Neuronal stem cell (in vitro differentiated cells): ENCODE results near the gene SIGLEC11.

ENCODE experiments used
- DNase-seq: peaks from one replicate; pipeline ENCODE4 v3.0.0-alpha.2; 2013; ENCODE audit warnings: low spot score
- H2AFZ ChIP-seq: one replicate; pipeline ENCODE4 v1.6.1; 2013; ENCODE audit warnings: mild to moderate bottlenecking, low read length, inconsistent platforms
- H2AK5ac ChIP-seq: 2 replicates; pipeline ENCODE4 v1.6.1; 2013; ENCODE audit warnings: low read depth, mild to moderate bottlenecking, inconsistent platforms, low read length, moderate library complexity, mixed read lengths
- H2BK120ac ChIP-seq: 2 replicates; pipeline ENCODE4 v1.6.1; 2013; ENCODE audit warnings: low read depth, mild to moderate bottlenecking, inconsistent platforms, low read length, moderate library complexity, mixed read lengths
- H2BK12ac ChIP-seq: one replicate; pipeline ENCODE4 v1.6.1; 2013; ENCODE audit warnings: low read length, inconsistent platforms
- H2BK15ac ChIP-seq: 2 replicates; pipeline ENCODE4 v1.6.1; 2013; ENCODE audit warnings: mild to moderate bottlenecking, low read length, inconsistent platforms, mixed read lengths
- H2BK5ac ChIP-seq: one replicate; pipeline ENCODE4 v1.6.1; 2013; ENCODE audit warnings: inconsistent platforms, mild to moderate bottlenecking, low read length, moderate library complexity
- H3K14ac ChIP-seq: one replicate; pipeline ENCODE4 v1.6.1; 2013; ENCODE audit warnings: low read length, inconsistent platforms
- H3K18ac ChIP-seq: 2 replicates; pipeline ENCODE4 v1.6.1; 2013; ENCODE audit warnings: low read length, inconsistent platforms
- H3K23ac ChIP-seq: 2 replicates; pipeline ENCODE4 v1.6.1; 2013; ENCODE audit warnings: low read depth, mild to moderate bottlenecking, mixed read lengths, low read length, inconsistent platforms; ENCODE audit not compliant: poor library complexity
- H3K27ac ChIP-seq: replicated peaks from 3 replicates; pipeline ENCODE4 v1.5.1; 2013; ENCODE audit warnings: low read length, inconsistent platforms
- H3K27me3 ChIP-seq, 3 experiments: 2 replicates each; pipeline ENCODE4 v1.6.1; 2013; ENCODE audit warnings: low read length in 3 of 3, mild to moderate bottlenecking in 2 of 3, inconsistent platforms in 1 of 3, low read depth in 1 of 3, mixed read lengths in 1 of 3, moderate library complexity in 1 of 3; ENCODE audit not compliant: control insufficient read depth in 3 of 3, insufficient read depth in 3 of 3
- H3K36me3 ChIP-seq, 2 donors: replicated peaks in 1 of 2; 2 replicates each; pipeline ENCODE4 v1.6.1; 2013; ENCODE audit warnings: low read length in 2 of 2; ENCODE audit not compliant: control insufficient read depth in 2 of 2, insufficient read depth in 2 of 2
- H3K4ac ChIP-seq: 2 replicates; pipeline ENCODE4 v1.6.1; 2013; ENCODE audit warnings: inconsistent platforms, mild to moderate bottlenecking, low read length, moderate library complexity
- H3K4me1 ChIP-seq, 2 donors: 1 replicate in 1 of 2; 2 replicates in 1 of 2; pipeline ENCODE4 v1.6.1; 2013; ENCODE audit warnings: low read length in 2 of 2, low read depth in 1 of 2; ENCODE audit not compliant: control insufficient read depth in 2 of 2, insufficient read depth in 1 of 2
- H3K4me2 ChIP-seq: one replicate; pipeline ENCODE4 v1.6.1; 2013; ENCODE audit warnings: mild to moderate bottlenecking, low read length, inconsistent platforms; ENCODE audit not compliant: insufficient read depth, poor library complexity, severe bottlenecking
- H3K4me3 ChIP-seq, 2 donors: 2 replicates each; pipeline ENCODE4 v1.5.1; 2013; ENCODE audit warnings: low read length in 2 of 2, mild to moderate bottlenecking in 2 of 2, inconsistent platforms in 1 of 2, moderate library complexity in 1 of 2
- H3K79me1 ChIP-seq: one replicate; pipeline ENCODE4 v1.6.1; 2013; ENCODE audit warnings: low read depth, mild to moderate bottlenecking, inconsistent platforms, low read length, moderate library complexity
- H3K9ac ChIP-seq: one replicate; pipeline ENCODE4 v1.6.1; 2013; ENCODE audit warnings: mild to moderate bottlenecking, low read depth, low read length, inconsistent platforms; ENCODE audit not compliant: poor library complexity
- H3K9me3 ChIP-seq, 2 donors: replicated peaks in 1 of 2; 2 replicates each; pipeline versions ENCODE3 to v1.6.1; 2013; ENCODE audit warnings: low read length in 2 of 2, mild to moderate bottlenecking in 2 of 2, inconsistent platforms in 1 of 2, low read depth in 1 of 2, mixed read lengths in 1 of 2, moderate library complexity in 1 of 2; ENCODE audit not compliant: control insufficient read depth in 2 of 2, insufficient read depth in 1 of 2
- H4K8ac ChIP-seq: one replicate; pipeline ENCODE4 v1.6.1; 2013; ENCODE audit warnings: low read depth, mild to moderate bottlenecking, inconsistent platforms, low read length, moderate library complexity
- H4K91ac ChIP-seq: one replicate; pipeline ENCODE4 v1.6.1; 2013; ENCODE audit warnings: low read length, low read depth, mild to moderate bottlenecking, inconsistent platforms; ENCODE audit not compliant: poor library complexity
- WGBS, 2 donors: extraction: QIAGEN DNeasy Blood & Tissue Kit; methylation state at CpG; one replicate each; pipeline ENCODE4 v1.1.7; 2013; ENCODE audit warnings: missing lambda C conversion rate in 2 of 2, mixed read lengths in 1 of 2; ENCODE audit not compliant: insufficient read length in 2 of 2, insufficient replicate concordance in 1 of 2; ENCODE audit errors: extremely low coverage in 2 of 2; 5-methylcytosine and 5-hydroxymethylcytosine counted together

SIGLEC11 gene

DNA sequence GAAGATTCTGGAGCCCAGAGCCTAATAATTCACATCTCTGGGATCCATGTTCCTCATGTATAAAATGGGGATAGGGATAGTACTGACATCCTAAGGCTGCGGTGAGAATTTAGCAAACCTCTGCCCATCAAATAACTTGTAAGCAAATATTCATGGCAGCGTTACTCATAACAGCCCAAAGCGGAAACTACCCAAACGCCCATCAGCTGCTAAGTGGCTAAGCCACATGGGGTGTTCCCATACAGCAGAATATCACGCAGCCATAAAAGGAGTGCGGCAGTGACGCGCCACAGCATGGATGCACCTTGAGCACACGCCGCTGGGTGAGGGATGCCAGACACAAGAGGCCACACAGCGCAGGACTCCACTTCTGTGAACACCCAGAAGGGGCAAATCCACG lies 44.5 kb upstream of the SIGLEC11 start:
- no peaks in the 10 kb centered on the region for H3K4me1 ChIP-seq
- no peak overlapping the region for H3K4me3 ChIP-seq
- peaks cover 4% of the 10 kb centered on the region for H3K79me1 ChIP-seq

DNA sequence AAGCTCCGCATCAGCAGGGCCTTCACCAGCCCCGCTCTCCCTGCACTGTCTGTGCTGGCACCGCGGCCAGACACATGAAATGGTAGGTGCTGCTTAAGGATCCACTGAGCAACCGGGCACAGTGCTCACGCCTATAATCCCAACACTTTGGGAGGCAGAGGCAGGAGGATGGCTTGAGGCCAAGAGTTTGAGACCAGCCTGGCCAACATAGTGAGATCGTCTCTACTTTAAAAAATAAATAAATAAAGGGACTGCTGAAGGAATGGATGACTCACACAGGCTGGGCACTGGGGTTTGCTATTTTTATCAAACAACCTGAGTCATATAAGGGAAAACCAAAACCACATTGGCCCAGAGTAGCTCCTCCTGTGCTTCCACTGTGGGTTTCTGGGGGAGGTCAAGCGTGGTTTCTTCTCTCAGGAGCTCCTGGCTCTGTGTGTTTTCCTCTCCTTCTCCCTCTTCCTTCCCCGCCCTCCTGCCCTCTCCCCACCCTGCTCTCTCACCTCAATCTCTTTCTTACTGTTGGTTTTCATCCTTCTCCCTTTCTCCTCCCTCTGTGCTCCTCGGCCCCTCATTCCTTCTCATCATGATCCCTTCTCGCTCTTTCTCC lies 42.9 kb upstream of the SIGLEC11 start:
- no CpG with 5 or more reads among the region's 11 CpGs for WGBS, 2 donors

More for the DNA sequence above, 44.5 kb upstream of the SIGLEC11 start:
- Histone ChIP-seq H4K8ac (no peak overlapping the region), H3K36me3 (peaks cover 36 to 82% of the 10 kb centered on the region in 2 donors), H3K14ac (no peak overlapping the region), H2AFZ (no peak overlapping the region), H3K18ac (no peak overlapping the region), H3K9me3 (peaks cover 0 to 1% of the 10 kb centered on the region in 2 donors), H4K91ac (no peak overlapping the region), H3K4me2 (no peak overlapping the region), H3K9ac (no peak overlapping the region), H2BK15ac (no peak overlapping the region), H3K4ac (no peak overlapping the region), H3K23ac (no peak overlapping the region), H2AK5ac (no peak overlapping the region), H3K27ac (no peak overlapping the region), H3K27me3 (no peaks in the 10 kb centered on the region), H2BK5ac (no peak overlapping the region), H2BK120ac (no peak overlapping the region), H2BK12ac (no peak overlapping the region)
- DNase-seq, result no peak
- no CpG with 5 or more reads among the region's 12 CpGs for WGBS, 2 donors

DNA sequence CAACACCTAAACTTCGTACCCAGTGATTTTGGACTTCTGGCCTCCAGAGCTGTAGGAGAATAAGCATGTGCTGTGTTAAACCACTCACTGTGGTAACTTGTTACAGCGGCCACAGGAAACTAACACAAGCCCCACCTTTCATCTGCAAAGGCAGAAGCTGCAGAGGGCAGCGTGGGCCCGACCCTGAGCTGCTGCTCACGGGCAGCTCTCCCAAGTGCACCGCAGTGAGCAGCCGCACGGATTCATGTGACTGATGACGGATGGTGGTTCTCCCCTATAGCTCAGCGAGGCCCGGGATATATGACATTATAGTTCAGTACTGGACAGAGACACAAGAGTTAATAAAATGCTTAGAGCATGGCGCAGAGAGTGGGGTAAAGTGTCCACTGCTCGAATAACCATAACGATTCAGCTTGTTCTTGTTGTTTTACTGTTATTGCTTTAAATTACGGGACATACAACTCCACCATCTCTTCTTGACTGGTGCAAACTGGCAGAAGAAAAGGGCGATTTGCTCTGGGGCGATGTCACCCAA lies 42.3 kb upstream of the SIGLEC11 start:
- Histone ChIP-seq H2BK5ac (no peak overlapping the region), H3K14ac (no peak overlapping the region), H3K4ac (no peak overlapping the region), H3K9me3 (peaks cover 0 to 1% of the 10 kb centered on the region in 2 donors), H3K27ac (no peak overlapping the region), H3K36me3 (peaks cover 47 to 87% of the 10 kb centered on the region in 2 donors), H3K23ac (no peak overlapping the region), H2AK5ac (no peak overlapping the region), H3K4me1 (no peaks in the 10 kb centered on the region), H2AFZ (no peak overlapping the region), H3K9ac (no peak overlapping the region), H4K91ac (no peak overlapping the region), H3K4me3 (no peak overlapping the region), H3K79me1 (peaks cover 4% of the 10 kb centered on the region), H3K27me3 (no peaks in the 10 kb centered on the region), H3K4me2 (no peak overlapping the region), H4K8ac (no peak overlapping the region), H2BK15ac (no peak overlapping the region), H3K18ac (no peak overlapping the region), H2BK120ac (no peak overlapping the region), H2BK12ac (no peak overlapping the region)
- whole genome bisulfite sequencing, 2 donors, result no CpG with 5 or more reads among the region's 17 CpGs
- no peak for DNase-seq

More for the DNA sequence above, 42.9 kb upstream of the SIGLEC11 start:
- H3K4ac ChIP-seq, result no peak overlapping the region
- H3K27me3 ChIP-seq, result no peaks in the 10 kb centered on the region
- no peak overlapping the region for H3K9ac ChIP-seq
- no peak for DNase-seq
- no peak overlapping the region for H2BK5ac ChIP-seq
- H4K91ac ChIP-seq, result no peak overlapping the region
- H2BK120ac ChIP-seq, result no peak overlapping the region
- H3K14ac ChIP-seq, result no peak overlapping the region
- H2AFZ ChIP-seq, result no peak overlapping the region
- H2AK5ac ChIP-seq, result no peak overlapping the region
- no peak overlapping the region for H4K8ac ChIP-seq
- no peak overlapping the region for H3K4me3 ChIP-seq
- H2BK12ac ChIP-seq, result no peak overlapping the region
- peaks cover 49 to 87% of the 10 kb centered on the region in 2 donors for H3K36me3 ChIP-seq
- no peak overlapping the region for H3K4me2 ChIP-seq
- H2BK15ac ChIP-seq, result no peak overlapping the region
- H3K4me1 ChIP-seq, result no peaks in the 10 kb centered on the region
- no peak overlapping the region for H3K23ac ChIP-seq
- H3K79me1 ChIP-seq, result peaks cover 4% of the 10 kb centered on the region
- no peak overlapping the region for H3K18ac ChIP-seq
- peaks cover 0 to 1% of the 10 kb centered on the region in 2 donors for H3K9me3 ChIP-seq
- H3K27ac ChIP-seq, result no peak overlapping the region

DNA sequence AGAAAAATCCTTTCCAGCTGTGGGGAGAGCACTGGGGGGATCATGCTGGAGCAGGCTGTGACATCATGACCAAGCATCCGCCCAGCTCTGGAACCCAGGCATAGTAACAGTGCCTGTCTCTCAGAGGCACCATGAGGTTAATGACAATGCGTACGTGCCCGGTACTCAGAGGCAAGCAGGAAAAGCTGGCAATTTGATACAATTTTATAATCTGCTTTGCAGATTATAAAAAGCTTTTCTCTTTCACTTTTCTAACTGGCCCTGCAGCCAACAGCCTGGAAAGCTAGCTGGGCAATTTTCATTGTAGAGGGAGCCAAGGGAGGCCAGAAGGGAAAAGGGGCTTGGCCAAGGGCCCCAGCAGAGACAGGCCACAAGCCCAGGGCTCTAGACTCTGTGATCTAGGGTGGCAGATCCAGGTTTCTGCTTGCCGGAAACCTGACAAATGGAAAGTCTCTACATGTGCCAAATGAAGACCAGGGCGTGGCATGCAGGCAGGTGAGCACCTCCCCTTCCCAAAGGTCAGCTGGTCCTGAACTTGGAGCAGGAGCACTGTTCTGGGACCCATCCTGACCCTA lies 41.5 kb upstream of the SIGLEC11 start:
- H3K79me1 ChIP-seq, result peaks cover 4% of the 10 kb centered on the region
- no peak overlapping the region for H4K91ac ChIP-seq
- no peak overlapping the region for H2BK12ac ChIP-seq
- H3K36me3 ChIP-seq, result peaks cover 43 to 80% of the 10 kb centered on the region in 2 donors
- no peak overlapping the region for H4K8ac ChIP-seq
- H2BK15ac ChIP-seq, result no peak overlapping the region
- no peak overlapping the region for H2BK5ac ChIP-seq
- no peak overlapping the region for H3K27ac ChIP-seq
- no peak overlapping the region for H3K4ac ChIP-seq
- no peak overlapping the region for H3K4me2 ChIP-seq
- H3K4me3 ChIP-seq, result no peak overlapping the region
- no peak for DNase-seq
- no peak overlapping the region for H2BK120ac ChIP-seq
- H3K23ac ChIP-seq, result peak overlapping the region; percentile 65
- WGBS, 2 donors, result no CpG with 5 or more reads among the region's 6 CpGs
- H3K9me3 ChIP-seq, result peaks cover 0 to 1% of the 10 kb centered on the region in 2 donors
- no peaks in the 10 kb centered on the region for H3K27me3 ChIP-seq
- no peak overlapping the region for H3K9ac ChIP-seq
- no peak overlapping the region for H3K14ac ChIP-seq
- H3K4me1 ChIP-seq, result no peaks in the 10 kb centered on the region
- H2AFZ ChIP-seq, result no peak overlapping the region
- no peak overlapping the region for H2AK5ac ChIP-seq
- no peak overlapping the region for H3K18ac ChIP-seq
